ENCODE results near the gene MYO1H.
"Not testable (repeated sequence)": the region's sequence is repeated elsewhere in the genome, so short reads cannot be mapped to it uniquely, and the experiment has no call there.

The MYO1H gene

GRCh38 chr12:109473526-109474270, 126.0 kb downstream of the MYO1H start:
- not testable (repeated sequence) for DNase-seq

GRCh38 chr12:109475121-109475520, 127.4 kb downstream of the MYO1H start:
- DNase-seq: no peak

- DNase-seq: peak in 1 of 2 donors; percentile 1
Observed at GRCh38 chr12:109475993-109476806, 128.5 kb downstream of the MYO1H start.

- DNase-seq: no peak
Observed at GRCh38 chr12:109476807-109477184, 129.1 kb downstream of the MYO1H start.

- peak; percentile 91 to 93 for DNase-seq
Observed at GRCh38 chr12:109477185-109477962, 129.7 kb downstream of the MYO1H start, which contains the start of the genes KCTD10 and UBE3B. TSS of gene KCTD10 (minus strand) at chr12:109477300. CDS start at chr12:109477262, 38 bp downstream. TSS of gene UBE3B (plus strand) at chr12:109477634. CDS start at chr12:109483552, 5,918 bp downstream.

GRCh38 chr12:109477963-109478315, 130.2 kb downstream of the MYO1H start:
- no peak for DNase-seq

- no peak for DNase-seq
Observed at GRCh38 chr12:109479761-109480160, 132.1 kb downstream of the MYO1H start.

GRCh38 chr12:109480356-109480755, 132.7 kb downstream of the MYO1H start:
- DNase-seq: no peak

GRCh38 chr12:109481863-109482262, 134.2 kb downstream of the MYO1H start:
- DNase-seq: no peak

- no peak for DNase-seq
Observed at GRCh38 chr12:109482491-109482890, 134.8 kb downstream of the MYO1H start.

- no peak for DNase-seq
Observed at GRCh38 chr12:109482894-109483293, 135.2 kb downstream of the MYO1H start.

- DNase-seq: no peak
Observed at GRCh38 chr12:109483346-109483745, 135.6 kb downstream of the MYO1H start.

- DNase-seq: no peak
Observed at GRCh38 chr12:109485201-109485600, 137.5 kb downstream of the MYO1H start.

- no peak for DNase-seq
Observed at GRCh38 chr12:109487181-109488050, 139.7 kb downstream of the MYO1H start.

- no peak for DNase-seq
Observed at GRCh38 chr12:109488051-109488665, 140.5 kb downstream of the MYO1H start.

GRCh38 chr12:109489016-109489954, 141.6 kb downstream of the MYO1H start:
- DNase-seq: no peak

- DNase-seq: no peak
Observed at GRCh38 chr12:109489955-109490565, 142.4 kb downstream of the MYO1H start.

GRCh38 chr12:109491671-109492070, 144.0 kb downstream of the MYO1H start:
- no peak for DNase-seq

GRCh38 chr12:109492371-109492770, 144.7 kb downstream of the MYO1H start:
- no peak for DNase-seq

- no peak for DNase-seq
Observed at GRCh38 chr12:109493090-109493489, 145.4 kb downstream of the MYO1H start.
